ENCODE results near the gene MRPL16.

- TF ChIP-seq CTCF (IDR thresholded peaks at IDR 0.05; ENCODE audit: insufficient read depth, low read length): no peak
- TF ChIP-seq POLR2AphosphoS5 (IDR thresholded peaks at IDR 0.05; ENCODE audit: low read depth): no peak
- no peak for TF ChIP-seq REST (IDR thresholded peaks at IDR 0.05; ENCODE audit: insufficient replicate concordance, low read depth)
Observed at GRCh38 chr11:59849129-59849528, 38.6 kb upstream of the MRPL16 start.

Measured in HL-60 (cell line).